Lung (tissue), 12 donors: ENCODE results near the gene NSMCE4A. TPM values are rescaled to one million over a fixed set of nuclear protein-coding genes. Genes with fewer than 3 reads are reported as not detected.

Experiments used
- ATAC-seq: fragments of 200-7000 bp; cut with Tn5 transposase; one replicate; pipeline ENCODE4 v1.9.1; 2020; ENCODE audit warnings: moderate number of reproducible peaks; ENCODE audit not compliant: insufficient read depth, low FRiP score
- DNase-seq, 3 donors: peaks; one replicate each; pipeline ENCODE4 v3.0.0-alpha.2; 2013 to 2017
- H3K27ac ChIP-seq, 2 donors: one replicate each; pipeline ENCODE4 v1.5.1; 2013; ENCODE audit warnings: mild to moderate bottlenecking in 2 of 2, moderate library complexity in 2 of 2, control low read depth in 1 of 2, inconsistent platforms in 1 of 2, low read depth in 1 of 2, low read length in 1 of 2
- H3K27me3 ChIP-seq, 3 donors: one replicate each; pipeline ENCODE4 v1.5.1; 2013; ENCODE audit warnings: low read length in 2 of 3; ENCODE audit not compliant: control insufficient read depth in 3 of 3, insufficient read depth in 3 of 3
- H3K36me3 ChIP-seq, 4 donors: one replicate each; pipeline ENCODE4 v1.5.1; 2013; ENCODE audit warnings: low read length in 4 of 4, mild to moderate bottlenecking in 1 of 4, moderate library complexity in 1 of 4; ENCODE audit not compliant: control insufficient read depth in 4 of 4, insufficient read depth in 4 of 4
- H3K4me1 ChIP-seq, 5 donors: one replicate each; pipeline ENCODE4 v1.5.1; 2013; ENCODE audit warnings: low read length in 5 of 5, mild to moderate bottlenecking in 2 of 5, moderate library complexity in 1 of 5; ENCODE audit not compliant: control insufficient read depth in 5 of 5, insufficient read depth in 5 of 5
- H3K4me3 ChIP-seq: one replicate; pipeline ENCODE4 v1.5.1; 2013; ENCODE audit warnings: mild to moderate bottlenecking, control low read depth, moderate library complexity
- H3K9ac ChIP-seq, 2 donors: one replicate each; pipeline ENCODE4 v1.5.1; 2013; ENCODE audit warnings: low read length in 2 of 2, control low read depth in 1 of 2; ENCODE audit not compliant: insufficient read depth in 1 of 2
- H3K9me3 ChIP-seq, 4 donors: one replicate each; pipeline ENCODE4 v1.5.1; 2013; ENCODE audit warnings: low read length in 3 of 4, mild to moderate bottlenecking in 1 of 4, moderate library complexity in 1 of 4; ENCODE audit not compliant: control insufficient read depth in 4 of 4, insufficient read depth in 3 of 4
- CTCF ChIP-seq: IDR thresholded peaks from 2 replicates; pipeline ENCODE4 v1.5.1; 2012; ENCODE audit warnings: mild to moderate bottlenecking; ENCODE audit errors: control extremely low read depth, extremely low read depth
- WGBS, 2 donors: extraction: QIAGEN DNeasy Blood & Tissue Kit; methylation state at CpG; one replicate each; pipeline ENCODE4 v1.1.7; 2013; 5-methylcytosine and 5-hydroxymethylcytosine counted together
- polyA plus RNA-seq, 2 donors: library from polyadenylated mRNA; stranded (reverse); fragments of 200-250 nt; gene quantifications; one replicate each; pipeline ENCODE4 v1.2.1, GENCODE V29; 2013
- total RNA-seq, 2 donors: library from RNA; depleted of rRNA in 1 of 2; stranded (reverse); fragments of >200 nt in 1 of 2; gene quantifications; one replicate each; pipeline ENCODE4 v1.2.1, GENCODE V29; 2014 to 2021
- donor health status: control.
- donor health status: control.
- donor health status: Bipolar disorder and iron deficiency.
- donor health status: healthy.
- donor health status: DM: yes; HTN: yes; CAD: no.

NSMCE4A gene
- total and polyA plus RNA-seq, 4 donors = 28.4 to 88.7 (median 65.5) TPM

GRCh38 chr10:121990015-121990677 lies 15.1 kb upstream of the NSMCE4A start:
- WGBS, 2 donors = 75 to 84% methylated on average over 9 of the region's 9 CpGs
- H3K27ac ChIP-seq = peak overlapping the region in 1 of 2 donors; percentile 40
- H3K9me3 ChIP-seq = no peaks in the 10 kb centered on the region
- no peak overlapping the region for H3K9ac ChIP-seq
- TF ChIP-seq CTCF = no peak
- no peaks in the 10 kb centered on the region for H3K27me3 ChIP-seq
- peak in 2 of 3 donors; percentile 11 to 23 for DNase-seq
- peaks cover 0 to 10% (median 4%) of the 10 kb centered on the region in 5 donors for H3K4me1 ChIP-seq
- no peaks in the 10 kb centered on the region for H3K36me3 ChIP-seq
- no peak for ATAC-seq
- H3K4me3 ChIP-seq = no peak overlapping the region

GRCh38 chr10:121988361-121989324 lies 13.6 kb upstream of the NSMCE4A start, which contains the start of gene TACC2:
TACC2 (plus strand) TSS chr10:121989163; CDS start chr10:122021982, 32,819 bp downstream.
- no peak for TF ChIP-seq CTCF
- WGBS, 2 donors = 68 to 82% methylated on average over 15 of the region's 15 CpGs
- peaks cover 0 to 3% (median 0%) of the 10 kb centered on the region in 4 donors for H3K9me3 ChIP-seq
- ATAC-seq = peak; percentile 49
- H3K27ac ChIP-seq = peak within 1 kb of the TSS in 1 of 2 donors; percentile 63
- no peak for DNase-seq
- no peak within 1 kb of the TSS for H3K4me3 ChIP-seq
- H3K4me1 ChIP-seq = peaks cover 0 to 2% (median 0%) of the 10 kb centered on the region in 5 donors
- no peak within 1 kb of the TSS for H3K9ac ChIP-seq
- H3K27me3 ChIP-seq = no peaks in the 10 kb centered on the region
- no peaks in the 10 kb centered on the region for H3K36me3 ChIP-seq

- H3K9ac ChIP-seq = no peak overlapping the region
- no peaks in the 10 kb centered on the region for H3K27me3 ChIP-seq
- 58 to 59% methylated on average over 2 of the region's 2 CpGs for WGBS, 2 donors
- ATAC-seq (no peak), DNase-seq (no peak)
- no peaks in the 10 kb centered on the region for H3K4me1 ChIP-seq
- TF ChIP-seq CTCF = no peak
- H3K4me3 ChIP-seq = no peak overlapping the region
- H3K27ac ChIP-seq = no peak overlapping the region
- H3K9me3 ChIP-seq = peaks cover 0 to 3% (median 0%) of the 10 kb centered on the region in 4 donors
- H3K36me3 ChIP-seq = no peaks in the 10 kb centered on the region
These were observed 9.4 kb upstream of the NSMCE4A start for GRCh38 chr10:121984463-121984862.
